Mesenteric fat pad (tissue), 1 donor: Measurements from ENCODE around the gene RPEL1. TPM values are rescaled to one million over a fixed set of nuclear protein-coding genes. Genes with fewer than 3 reads are reported as not detected.
"Not testable (repeated sequence)": the region's sequence is repeated elsewhere in the genome, so short reads cannot be mapped to it uniquely, and the experiment has no call there.

Source experiments
- DNase-seq: peaks from one replicate; pipeline ENCODE4 v3.0.0-alpha.2; 2020; ENCODE audit warnings: low spot score
- total RNA-seq: library from RNA; stranded (reverse); fragmentation: NEBNext Ultra II Directional; extraction: Animal tissue kit (Norgen Biotek cat#: 25700); gene quantifications from one replicate; pipeline ENCODE4 v1.2.1, GENCODE V29; 2021
- donor health status: DM: yes; HTN: yes; CAD: no.

RPEL1 gene
- total RNA-seq, 1 donor from 2014 or later = not detected

DNA sequence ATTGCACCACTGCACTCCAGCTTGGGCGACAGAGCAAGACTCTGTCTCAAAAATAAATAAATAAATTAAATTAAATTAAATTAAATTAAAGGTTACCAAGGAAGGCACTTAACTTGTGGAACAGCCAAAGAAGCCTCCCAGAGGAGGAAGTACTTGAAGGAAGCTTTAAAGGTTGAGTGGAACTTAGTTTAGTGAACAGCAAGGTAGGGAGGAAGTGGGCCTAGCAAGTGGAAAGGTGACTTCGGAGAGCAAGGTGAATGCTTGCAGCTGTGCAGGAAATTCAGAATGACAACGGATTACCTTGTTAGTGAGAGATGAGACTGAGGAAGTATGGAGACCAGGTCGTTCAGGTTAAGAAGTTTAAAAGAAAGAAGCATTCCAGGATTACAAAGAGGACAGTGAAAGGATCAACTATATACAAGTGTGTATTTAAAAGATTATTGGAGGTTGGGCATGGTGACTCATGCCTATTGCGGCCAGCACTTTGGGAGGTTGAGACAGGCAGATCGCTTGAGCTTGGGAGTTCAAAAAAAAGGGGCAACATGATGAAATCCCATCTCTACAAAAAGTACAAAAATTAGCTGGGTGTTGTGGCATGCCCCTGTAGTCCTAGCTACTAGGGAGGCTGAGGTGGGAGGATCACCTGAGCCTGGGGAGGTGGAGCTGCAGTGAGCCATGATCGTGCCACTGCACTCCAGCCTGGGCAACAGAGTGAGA lies 12.8 kb upstream of the RPEL1 start:
- DNase-seq = no peak

DNA sequence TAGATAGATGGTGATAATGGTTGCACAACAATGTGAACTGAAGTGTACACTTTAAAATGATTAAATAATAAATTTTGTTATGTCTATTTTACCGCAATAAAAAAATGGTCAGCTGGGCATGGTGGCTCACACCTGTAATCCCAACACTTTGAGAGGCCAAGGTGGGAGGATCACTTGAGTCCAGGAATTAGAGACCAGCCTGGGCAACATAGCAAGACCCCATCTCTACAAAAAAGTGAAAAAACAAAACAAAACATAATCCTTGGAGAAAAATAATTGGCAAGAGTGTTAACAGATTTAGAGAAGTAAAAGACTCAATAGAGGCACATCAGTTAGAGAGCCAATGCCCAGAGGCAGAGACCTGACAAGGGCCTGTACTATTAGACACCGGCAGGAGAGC lies 9.9 kb upstream of the RPEL1 start:
- DNase-seq = no peak

GRCh38 chr10:103238506-103239252 lies 7.0 kb upstream of the RPEL1 start:
- DNase-seq = no peak

DNA sequence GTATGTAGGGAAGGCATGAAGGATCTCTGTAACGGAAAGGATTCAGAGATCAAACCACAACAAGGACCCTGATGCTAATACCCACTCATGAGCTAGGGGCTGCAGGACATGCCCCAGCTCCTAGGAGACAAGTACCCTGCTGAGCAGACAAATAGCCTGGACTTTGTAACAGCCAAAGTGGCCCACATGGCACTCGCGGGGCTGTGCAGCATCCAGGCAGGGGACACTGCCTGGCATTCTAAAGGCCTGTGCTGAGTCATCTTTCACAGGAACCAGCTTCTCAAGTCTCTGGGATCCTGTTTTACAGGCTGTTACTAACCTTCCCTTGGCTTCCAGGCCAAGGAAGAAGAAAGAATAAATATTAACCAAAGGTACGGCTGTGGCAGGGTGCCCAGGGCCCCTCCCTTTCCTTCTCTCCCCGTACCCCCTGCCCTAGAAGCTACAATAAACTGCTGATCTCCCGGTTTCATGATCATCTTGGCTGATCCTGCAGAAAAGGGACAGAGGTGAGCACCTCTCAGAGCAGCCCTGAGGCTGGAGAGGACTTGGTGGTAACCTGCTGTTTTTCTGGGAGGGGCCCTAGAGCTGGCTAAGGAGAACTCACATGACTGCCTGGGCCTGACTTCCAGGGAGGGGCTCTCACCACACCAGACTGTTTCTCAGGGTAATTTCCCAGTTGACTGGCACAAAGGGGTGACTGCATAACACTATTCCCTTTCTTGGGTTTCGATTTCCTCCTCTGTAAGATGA lies 4.2 kb upstream of the RPEL1 start:
- no peak for DNase-seq

GRCh38 chr10:103244666-103245271 lies 918 bp upstream of the RPEL1 start:
- no peak for DNase-seq

- DNase-seq = no peak
These were observed 637 bp downstream of the RPEL1 start for GRCh38 chr10:103246324-103246723.

DNA sequence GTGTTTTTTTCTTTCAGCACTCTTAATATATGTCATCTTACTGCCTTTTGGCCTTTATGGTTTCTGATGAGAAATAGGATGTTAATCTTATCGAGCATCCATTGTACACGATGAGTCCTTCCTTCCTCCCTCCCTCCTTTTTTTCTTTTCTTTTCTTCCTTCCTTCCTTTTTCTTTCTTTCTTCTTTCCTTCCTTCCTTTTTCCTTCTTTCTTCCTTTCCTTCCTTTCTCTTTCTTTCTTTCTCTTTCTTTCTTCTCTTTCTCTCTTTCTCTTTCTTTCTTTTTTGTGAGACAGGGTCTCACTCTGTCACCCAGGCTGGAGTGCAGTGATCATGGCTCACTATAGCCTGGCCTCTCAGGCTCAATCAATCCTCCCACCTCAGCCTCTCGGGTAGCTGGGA lies 8.4 kb downstream of the RPEL1 start:
- no peak for DNase-seq

- DNase-seq = no peak
These were observed 9.0 kb downstream of the RPEL1 start for GRCh38 chr10:103254538-103255325.

DNA sequence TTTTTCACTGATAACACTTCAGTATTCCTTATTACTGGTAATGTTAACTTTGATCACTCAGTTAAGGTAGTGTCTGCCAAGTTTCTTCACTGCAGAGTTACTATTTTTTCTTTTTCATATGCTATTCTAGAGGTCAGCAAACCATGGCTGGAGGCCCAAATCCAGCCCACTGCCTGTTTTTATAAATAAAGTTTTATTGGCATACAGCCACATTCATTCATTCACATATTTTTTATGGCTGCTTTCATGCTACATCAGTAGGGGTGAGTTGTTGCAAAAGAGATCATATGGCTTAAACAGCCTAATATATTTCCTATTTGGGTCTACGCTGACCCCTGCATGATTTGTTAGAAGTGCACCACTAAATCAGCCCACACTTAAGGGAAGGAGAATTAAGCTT lies 10.9 kb downstream of the RPEL1 start:
- DNase-seq = no peak

- no peak for DNase-seq
These were observed 12.1 kb downstream of the RPEL1 start for GRCh38 chr10:103257812-103258211.

GRCh38 chr10:103258928-103259327 lies 13.2 kb downstream of the RPEL1 start:
- not testable (repeated sequence) for DNase-seq

DNA sequence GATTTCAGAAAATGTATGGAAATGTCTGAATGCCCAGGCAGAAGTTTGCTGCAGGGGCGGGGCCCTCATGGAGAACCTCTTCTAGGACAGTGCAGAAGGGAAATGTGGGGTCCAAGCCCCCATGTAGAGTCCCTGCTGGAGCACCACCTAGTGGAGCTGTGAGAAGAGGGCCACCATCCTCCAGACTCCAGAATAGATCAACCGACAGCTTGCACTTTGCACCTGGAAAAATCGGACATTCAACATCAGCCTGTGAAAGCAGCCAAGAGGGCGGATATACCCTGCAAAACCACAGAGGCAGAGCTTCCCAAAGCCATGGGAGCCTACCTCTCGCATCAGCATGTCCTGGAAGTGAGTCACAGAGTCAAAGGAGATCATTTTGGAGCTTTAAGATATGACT lies 14.3 kb downstream of the RPEL1 start:
- no peak for DNase-seq

GRCh38 chr10:103262229-103262628 lies 16.5 kb downstream of the RPEL1 start:
- no peak for DNase-seq

DNA sequence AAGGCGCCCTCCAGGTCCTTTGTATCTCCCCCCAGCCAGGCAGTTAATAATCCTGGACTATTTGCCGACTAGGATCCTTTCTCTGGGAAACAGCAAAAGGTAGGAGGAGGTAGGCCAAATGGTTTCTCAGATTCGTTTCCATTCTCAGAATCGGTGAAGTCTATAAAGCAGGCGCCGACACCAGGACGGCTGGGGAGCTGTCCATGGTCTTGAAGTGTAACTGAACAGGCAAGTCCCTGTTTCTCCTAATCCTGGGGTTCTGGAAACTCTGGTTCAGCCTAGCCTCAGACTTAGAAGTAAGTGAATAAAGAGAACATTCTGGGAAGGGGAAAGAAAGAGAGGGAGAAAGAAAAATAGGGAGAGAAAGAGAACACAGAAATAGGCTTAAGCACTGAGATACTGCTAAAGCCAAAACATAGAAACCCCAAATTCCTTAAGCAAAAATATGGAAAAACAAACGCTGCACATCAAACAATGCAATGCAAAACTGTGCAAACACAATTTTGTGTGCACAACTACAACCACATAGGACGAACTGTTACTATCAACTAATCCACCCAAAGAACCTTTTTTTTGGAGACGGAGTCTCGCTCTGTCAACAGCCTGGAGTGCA lies 20.1 kb downstream of the RPEL1 start:
- DNase-seq = no peak

DNA sequence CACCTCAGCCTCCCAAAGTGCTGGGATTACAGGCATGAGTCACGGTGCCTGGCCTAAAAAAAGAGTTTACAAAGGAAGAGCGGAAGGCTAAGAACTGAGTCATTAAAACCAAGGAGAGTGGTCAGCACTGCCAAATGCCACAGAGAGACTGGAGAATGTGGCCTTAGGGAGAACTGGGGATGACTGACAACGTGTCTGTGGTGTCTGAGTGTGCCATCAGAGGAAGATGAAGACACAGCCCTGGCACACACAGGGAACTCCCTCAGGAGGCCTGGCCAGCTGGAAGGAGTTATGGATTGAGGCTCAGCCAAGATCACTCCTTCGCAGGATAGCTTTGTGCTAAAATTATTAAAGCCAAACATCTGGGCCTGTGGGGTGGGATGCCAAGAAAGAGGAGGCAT lies 27.4 kb downstream of the RPEL1 start:
- DNase-seq = no peak

- DNase-seq = no peak
These were observed 30.7 kb downstream of the RPEL1 start for GRCh38 chr10:103276251-103276895.

GRCh38 chr10:103276896-103277712 lies 31.4 kb downstream of the RPEL1 start, which contains the start of gene INA:
INA (plus strand) TSS chr10:103277138; CDS start chr10:103277212, 74 bp downstream.
- no peak for DNase-seq

DNA sequence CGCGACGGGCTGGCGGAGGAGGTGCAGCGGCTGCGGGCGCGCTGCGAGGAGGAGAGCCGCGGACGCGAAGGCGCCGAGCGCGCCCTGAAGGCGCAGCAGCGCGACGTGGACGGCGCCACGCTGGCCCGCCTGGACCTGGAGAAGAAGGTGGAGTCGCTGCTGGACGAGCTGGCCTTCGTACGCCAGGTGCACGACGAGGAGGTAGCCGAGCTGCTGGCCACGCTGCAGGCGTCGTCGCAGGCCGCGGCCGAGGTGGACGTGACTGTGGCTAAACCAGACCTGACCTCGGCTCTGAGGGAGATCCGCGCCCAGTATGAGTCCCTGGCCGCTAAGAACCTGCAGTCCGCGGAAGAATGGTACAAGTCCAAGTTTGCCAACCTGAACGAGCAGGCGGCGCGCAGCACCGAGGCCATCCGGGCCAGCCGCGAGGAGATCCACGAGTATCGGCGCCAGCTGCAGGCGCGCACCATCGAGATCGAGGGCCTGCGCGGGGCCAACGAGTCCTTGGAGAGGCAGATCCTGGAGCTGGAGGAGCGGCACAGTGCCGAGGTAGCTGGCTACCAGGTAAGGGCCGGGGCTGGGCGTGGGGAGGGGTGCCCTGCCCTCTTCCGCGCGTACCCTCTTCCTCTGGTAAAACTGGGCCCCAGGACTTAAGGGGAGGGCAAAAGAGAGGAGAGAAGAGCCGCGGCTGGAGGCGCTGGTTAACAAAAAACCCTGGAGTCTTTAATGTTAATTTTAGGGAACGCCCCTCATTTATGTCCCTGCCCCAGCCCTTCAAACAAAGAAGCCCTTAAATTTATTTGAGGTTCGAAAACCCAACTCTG lies 32.2 kb downstream of the RPEL1 start:
- no peak for DNase-seq
